CD4-positive, alpha-beta T cell treated with Interleukin-21 for 1 hour (primary cell): ENCODE data around the gene PTPRT.

Experiments
- DNase-seq: peaks from one replicate; pipeline ENCODE4 v3.0.0-alpha.2; 2020

PTPRT gene

GRCh38 chr20:42083280-42083679 is 1106.4 kb downstream of the PTPRT start:
- no peak for DNase-seq

GRCh38 chr20:42082611-42083010 is 1107.1 kb downstream of the PTPRT start:
- no peak for DNase-seq

GRCh38 chr20:42080956-42081355 is 1108.8 kb downstream of the PTPRT start:
- DNase-seq: no peak

GRCh38 chr20:42074944-42075343 is 1114.8 kb downstream of the PTPRT start:
- DNase-seq: no peak

- DNase-seq: no peak
Observed at GRCh38 chr20:42067596-42067995, 1122.1 kb downstream of the PTPRT start.

GRCh38 chr20:42067174-42067573 is 1122.5 kb downstream of the PTPRT start:
- DNase-seq: no peak

GRCh38 chr20:42063141-42063540 is 1126.6 kb downstream of the PTPRT start:
- DNase-seq: no peak

- DNase-seq: no peak
Observed at GRCh38 chr20:42053350-42053749, 1136.4 kb downstream of the PTPRT start.

GRCh38 chr20:42051921-42052320 is 1137.8 kb downstream of the PTPRT start:
- DNase-seq: no peak

GRCh38 chr20:42046371-42047085 is 1143.2 kb downstream of the PTPRT start:
- DNase-seq: no peak

GRCh38 chr20:42043921-42044320 is 1145.8 kb downstream of the PTPRT start:
- DNase-seq: no peak

GRCh38 chr20:42041000-42041565 is 1148.6 kb downstream of the PTPRT start:
- DNase-seq: no peak

GRCh38 chr20:42027746-42028268 is 1161.9 kb downstream of the PTPRT start:
- DNase-seq: no peak

GRCh38 chr20:42026599-42026998 is 1163.1 kb downstream of the PTPRT start:
- no peak for DNase-seq

- DNase-seq: no peak
Observed at GRCh38 chr20:42024653-42025052, 1165.1 kb downstream of the PTPRT start.
